Immature natural killer cell (primary cell): ENCODE measurements around the gene SMARCD2. TPM values are rescaled to one million over a fixed set of nuclear protein-coding genes. Genes with fewer than 3 reads are reported as not detected.

Experiments used
- DNase-seq, 3 donors: peaks; one replicate each; pipeline ENCODE4 v3.0.0; 2022; ENCODE audit warnings: mixed read lengths in 1 of 3
- H3K27ac Mint-ChIP-seq, 6 donors: one replicate each; pipeline ENCODE4 v1.8.0; 2020; ENCODE audit warnings: mixed read lengths in 6 of 6, mild to moderate bottlenecking in 5 of 6, inconsistent platforms in 4 of 6, moderate library complexity in 3 of 6
- H3K27me3 Mint-ChIP-seq, 3 donors: one replicate each; pipeline ENCODE4 v1.8.0; 2020 to 2021; ENCODE audit warnings: low read depth in 3 of 3, mild to moderate bottlenecking in 3 of 3, mixed read lengths in 3 of 3, moderate library complexity in 3 of 3, inconsistent platforms in 1 of 3
- H3K36me3 Mint-ChIP-seq, 3 donors: one replicate each; pipeline ENCODE4 v1.8.0; 2020; ENCODE audit warnings: mixed read lengths in 3 of 3, inconsistent platforms in 2 of 3, mild to moderate bottlenecking in 2 of 3
- H3K4me1 Mint-ChIP-seq, 2 donors: one replicate each; pipeline ENCODE4 v1.8.0; 2020; ENCODE audit warnings: inconsistent platforms in 2 of 2, mild to moderate bottlenecking in 2 of 2, mixed read lengths in 2 of 2, moderate library complexity in 1 of 2
- H3K4me3 Mint-ChIP-seq, 5 donors: one replicate each; pipeline ENCODE4 v1.8.0; 2020; ENCODE audit warnings: mild to moderate bottlenecking in 5 of 5, mixed read lengths in 5 of 5, inconsistent platforms in 3 of 5, moderate library complexity in 3 of 5
- H3K9me3 Mint-ChIP-seq, 6 donors: one replicate each; pipeline ENCODE4 v1.8.0; 2020; ENCODE audit warnings: mild to moderate bottlenecking in 6 of 6, mixed read lengths in 6 of 6, inconsistent platforms in 4 of 6, moderate library complexity in 3 of 6
- polyA plus RNA-seq, 3 donors: library from polyadenylated mRNA; unstranded; fragments of 300-500 nt; fragmentation: Illumina TruSeq; gene quantifications; one replicate each; pipeline ENCODE4 v1.2.3, GENCODE V29; 2021

The SMARCD2 gene
- polyA plus RNA-seq, 3 donors from 2014 or later: 77.9 to 83.7 (median 82.9) TPM

DNA sequence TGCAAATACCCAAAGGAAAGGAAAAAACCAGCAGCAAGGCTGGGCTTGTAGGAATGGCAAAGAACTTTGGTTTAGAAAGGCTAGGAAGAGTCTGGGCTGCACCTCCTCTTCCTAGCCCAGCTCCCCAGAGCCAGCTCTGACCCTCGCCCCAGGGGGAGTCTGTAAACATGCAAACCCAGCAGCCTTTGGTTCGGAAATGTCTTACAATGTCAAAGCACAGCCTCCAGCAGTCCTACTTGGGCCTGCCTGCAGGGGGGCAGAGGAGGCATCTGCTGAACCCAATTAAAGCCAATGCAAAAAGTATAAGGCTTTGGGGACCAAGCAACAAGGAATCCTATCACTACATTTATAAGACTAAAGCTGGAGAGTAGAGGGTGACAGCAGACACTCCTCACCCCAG lies 10.0 kb downstream of the SMARCD2 start:
- Mint-ChIP-seq H3K4me1 (peaks cover 40 to 72% of the 10 kb centered on the region in 2 donors), H3K4me3 (no peak overlapping the region)

DNA sequence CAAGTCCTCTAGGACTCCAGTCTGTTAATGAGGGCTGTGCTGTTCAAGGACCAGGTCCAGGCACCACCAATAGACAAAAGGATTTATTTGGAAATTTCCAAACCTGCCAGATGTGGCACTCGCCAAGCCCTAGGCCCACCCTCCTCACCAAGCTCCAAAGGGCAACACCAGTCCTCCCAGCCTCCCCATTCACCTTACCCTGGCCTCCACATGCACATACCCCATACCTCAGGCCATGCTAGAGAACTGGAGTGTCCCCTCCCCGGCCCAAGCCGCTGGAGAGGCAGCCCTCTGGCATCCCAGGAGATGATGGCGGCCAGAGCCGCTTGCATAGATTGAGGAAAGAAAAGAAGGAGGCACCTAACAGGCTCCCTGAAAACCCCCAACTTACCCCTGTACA lies 10.5 kb downstream of the SMARCD2 start:
- no peak for DNase-seq
- Mint-ChIP-seq H3K27me3 (peaks cover 1 to 33% (median 3%) of the 10 kb centered on the region in 3 donors), H3K36me3 (peaks cover 0 to 40% (median 27%) of the 10 kb centered on the region in 3 donors), H3K4me1 (peaks cover 42 to 75% of the 10 kb centered on the region in 2 donors), H3K9me3 (no peaks in the 10 kb centered on the region), H3K27ac (peak overlapping the region in 3 of 6 donors; percentile 16 to 61 (median 55)), H3K4me3 (no peak overlapping the region)

More for the DNA sequence above, 10.0 kb downstream of the SMARCD2 start:
- peak overlapping the region in 2 of 6 donors; percentile 55 to 61 for H3K27ac Mint-ChIP-seq
- H3K27me3 Mint-ChIP-seq: peaks cover 0 to 29% (median 2%) of the 10 kb centered on the region in 3 donors
- H3K36me3 Mint-ChIP-seq: peaks cover 0 to 40% (median 27%) of the 10 kb centered on the region in 3 donors
- no peak for DNase-seq
- H3K9me3 Mint-ChIP-seq: no peaks in the 10 kb centered on the region

DNA sequence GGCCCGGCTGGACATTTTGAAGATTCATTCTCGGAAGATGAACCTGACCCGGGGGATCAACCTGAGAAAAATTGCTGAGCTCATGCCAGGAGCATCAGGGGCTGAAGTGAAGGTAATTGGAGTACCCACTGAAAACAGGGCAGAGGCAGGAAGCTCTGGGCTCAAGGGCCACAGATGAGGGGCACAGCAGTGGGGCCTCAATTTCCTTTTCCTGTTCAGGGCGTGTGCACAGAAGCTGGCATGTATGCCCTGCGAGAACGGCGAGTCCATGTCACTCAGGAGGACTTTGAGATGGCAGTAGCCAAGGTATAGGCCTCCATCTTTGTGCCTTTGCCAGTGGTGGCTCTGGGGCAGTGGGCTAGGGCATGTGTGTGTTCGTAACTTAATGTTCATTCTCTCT lies 11.0 kb downstream of the SMARCD2 start:
- DNase-seq: no peak
- Mint-ChIP-seq H3K4me1 (peaks cover 43 to 75% of the 10 kb centered on the region in 2 donors), H3K4me3 (no peak overlapping the region), H3K9me3 (no peaks in the 10 kb centered on the region), H3K27ac (peak overlapping the region in 4 of 6 donors; percentile 16 to 58 (median 21)), H3K27me3 (peaks cover 3 to 34% (median 6%) of the 10 kb centered on the region in 3 donors), H3K36me3 (peaks cover 0 to 38% (median 24%) of the 10 kb centered on the region in 3 donors)

DNA sequence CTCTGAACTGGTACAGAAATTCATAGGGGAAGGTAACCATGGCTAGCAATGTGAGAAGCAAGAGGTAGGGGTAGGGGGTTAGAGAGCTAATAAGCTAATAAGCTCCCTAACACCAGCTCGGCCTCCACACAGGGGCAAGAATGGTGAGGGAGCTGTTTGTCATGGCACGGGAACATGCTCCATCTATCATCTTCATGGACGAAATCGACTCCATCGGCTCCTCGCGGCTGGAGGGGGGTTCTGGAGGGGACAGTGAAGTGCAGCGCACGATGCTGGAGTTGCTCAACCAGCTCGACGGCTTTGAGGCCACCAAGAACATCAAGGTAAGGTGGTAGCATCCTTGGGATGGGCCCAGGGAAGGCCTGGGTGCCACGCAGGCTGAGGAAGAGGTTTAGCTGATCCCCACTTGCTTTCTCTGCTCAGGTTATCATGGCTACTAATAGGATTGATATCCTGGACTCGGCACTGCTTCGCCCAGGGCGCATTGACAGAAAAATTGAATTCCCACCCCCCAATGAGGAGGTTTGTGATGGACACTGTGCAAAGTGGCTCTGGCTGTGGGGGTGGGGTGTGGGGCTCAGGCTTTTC lies 11.5 kb downstream of the SMARCD2 start:
- H3K27ac Mint-ChIP-seq: peak overlapping the region in 3 of 6 donors; percentile 24 to 71 (median 29)
- H3K4me1 Mint-ChIP-seq: peaks cover 48 to 77% of the 10 kb centered on the region in 2 donors
- peaks cover 3 to 34% (median 6%) of the 10 kb centered on the region in 3 donors for H3K27me3 Mint-ChIP-seq
- H3K4me3 Mint-ChIP-seq: no peak overlapping the region
- peaks cover 0 to 38% (median 23%) of the 10 kb centered on the region in 3 donors for H3K36me3 Mint-ChIP-seq
- H3K9me3 Mint-ChIP-seq: no peaks in the 10 kb centered on the region
- DNase-seq: no peak

DNA sequence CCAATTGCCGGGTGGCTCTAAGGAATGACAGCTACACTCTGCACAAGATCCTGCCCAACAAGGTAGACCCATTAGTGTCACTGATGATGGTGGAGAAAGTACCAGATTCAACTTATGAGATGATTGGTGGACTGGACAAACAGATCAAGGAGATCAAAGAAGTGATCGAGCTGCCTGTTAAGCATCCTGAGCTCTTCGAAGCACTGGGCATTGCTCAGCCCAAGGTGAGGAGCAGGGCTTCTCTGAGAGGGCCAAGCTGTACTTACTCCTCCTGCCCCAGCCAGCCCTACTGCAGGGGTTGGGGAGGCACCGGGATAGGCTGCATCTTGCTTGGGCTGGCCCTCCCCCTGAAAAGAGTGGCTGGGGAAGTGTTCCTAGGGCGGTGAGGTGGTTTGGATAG lies 12.2 kb downstream of the SMARCD2 start:
- Mint-ChIP-seq H3K4me3 (no peak overlapping the region), H3K4me1 (peaks cover 53 to 77% of the 10 kb centered on the region in 2 donors)

DNA sequence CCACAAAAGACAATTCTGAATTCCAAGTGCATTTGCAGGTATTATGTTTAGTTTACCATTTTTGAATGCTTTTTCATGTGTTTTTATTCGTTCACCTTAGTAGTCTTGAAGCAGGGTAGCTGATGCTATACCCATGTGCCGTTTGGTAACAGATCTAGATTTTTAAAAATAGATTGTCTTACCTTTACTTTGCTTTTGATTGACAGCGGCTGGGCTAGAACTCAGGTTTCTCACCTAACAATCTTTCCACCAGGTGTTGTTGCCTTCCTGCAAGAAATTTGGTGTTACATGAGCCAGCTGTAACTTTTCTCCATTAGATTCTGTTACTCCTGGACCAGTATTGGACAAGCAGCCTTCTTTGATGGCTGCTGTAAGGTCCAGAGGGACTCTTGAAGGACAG lies 13.5 kb downstream of the SMARCD2 start:
- Mint-ChIP-seq H3K27me3 (peaks cover 5 to 31% (median 8%) of the 10 kb centered on the region in 3 donors), H3K4me3 (peak overlapping the region; percentile 22 to 98 (median 53)), H3K27ac (peak overlapping the region in 3 of 6 donors; percentile 23 to 62 (median 40)), H3K4me1 (peaks cover 55 to 77% of the 10 kb centered on the region in 2 donors), H3K9me3 (no peaks in the 10 kb centered on the region), H3K36me3 (peaks cover 8 to 43% (median 29%) of the 10 kb centered on the region in 3 donors)
- no peak for DNase-seq

More for the DNA sequence above, 12.2 kb downstream of the SMARCD2 start:
- peaks cover 3 to 32% (median 6%) of the 10 kb centered on the region in 3 donors for H3K27me3 Mint-ChIP-seq
- no peaks in the 10 kb centered on the region for H3K9me3 Mint-ChIP-seq
- DNase-seq: no peak
- H3K36me3 Mint-ChIP-seq: peaks cover 0 to 35% (median 23%) of the 10 kb centered on the region in 3 donors
- peak overlapping the region in 2 of 6 donors; percentile 7 to 71 for H3K27ac Mint-ChIP-seq

DNA sequence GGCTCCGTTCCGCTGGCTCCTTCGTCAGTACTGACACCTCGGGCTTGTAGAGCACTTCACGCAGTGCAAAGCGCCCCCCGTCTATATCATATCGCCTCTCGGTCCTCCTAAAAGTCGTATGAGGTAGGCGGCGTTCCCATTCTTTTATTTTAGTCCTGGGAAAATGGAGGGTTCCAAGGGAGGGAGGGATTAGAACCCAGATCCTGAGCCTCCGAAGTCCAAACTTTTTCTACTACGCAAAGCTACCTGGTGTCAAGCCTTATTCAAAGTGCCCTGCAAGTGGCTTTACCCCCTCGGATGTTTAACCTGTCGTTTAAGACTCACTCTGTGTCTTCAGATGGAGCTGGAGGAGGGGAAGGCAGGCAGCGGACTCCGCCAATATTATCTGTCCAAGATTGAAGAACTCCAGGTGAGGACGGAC lies 14.7 kb downstream of the SMARCD2 start:
- Mint-ChIP-seq H3K36me3 (peaks cover 13 to 51% (median 37%) of the 10 kb centered on the region in 3 donors), H3K27ac (peak overlapping the region; percentile 94 to 99 (median 98)), H3K4me1 (peaks cover 60 to 78% of the 10 kb centered on the region in 2 donors), H3K9me3 (no peaks in the 10 kb centered on the region), H3K27me3 (peaks cover 5 to 29% (median 6%) of the 10 kb centered on the region in 3 donors), H3K4me3 (peak overlapping the region; percentile 94 to 98 (median 97))
- no peak for DNase-seq

DNA sequence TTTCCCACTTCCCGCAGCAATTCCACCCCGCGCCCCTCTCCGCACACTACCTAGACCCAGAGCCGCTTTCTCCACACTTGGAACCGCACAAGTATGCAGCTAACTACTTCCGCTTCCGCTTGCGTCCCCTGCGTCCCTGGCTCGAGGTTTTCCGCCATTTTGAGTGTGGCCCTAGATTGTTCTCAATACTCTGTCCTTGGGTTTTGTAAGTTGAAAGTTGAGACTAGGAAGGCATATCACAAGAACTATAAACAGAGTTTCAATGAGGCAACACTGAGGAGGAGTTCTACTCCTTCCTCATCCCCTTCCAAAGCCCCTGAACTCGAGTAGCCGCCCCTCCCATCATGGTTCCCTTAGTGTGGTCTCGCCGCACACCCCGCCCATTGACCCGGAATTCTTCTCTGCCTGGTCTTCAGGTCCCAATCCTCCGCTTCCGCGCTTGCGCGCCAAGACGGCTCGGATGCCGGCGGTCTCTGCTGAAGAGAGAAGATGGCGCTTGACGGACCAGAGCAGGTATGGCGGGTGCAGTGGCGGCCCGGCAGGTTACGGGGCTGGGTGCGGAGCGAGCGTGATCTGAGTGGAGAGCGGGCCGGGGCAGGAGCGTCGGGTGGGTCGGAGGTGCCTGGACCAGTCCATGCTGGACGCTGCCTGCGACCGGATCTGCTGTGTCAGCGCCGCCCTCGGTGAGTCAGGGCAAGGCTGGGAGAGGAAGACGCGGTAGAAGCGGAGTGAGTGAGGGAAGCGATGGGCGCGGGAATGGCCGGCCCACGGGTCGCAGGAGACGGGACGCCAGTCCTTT lies 15.3 kb downstream of the SMARCD2 start, which contains the start of the genes FTSJ3 and PSMC5:
FTSJ3 (minus strand) TSS at position 662 of the 799 bp plus-strand sequence. CDS start 761 bp downstream, outside the sequence.
PSMC5 (plus strand) TSS at position 430 of the 799 bp plus-strand sequence; CDS start at position 490, 60 bp downstream.
- Mint-ChIP-seq H3K9me3 (no peaks in the 10 kb centered on the region), H3K36me3 (peaks cover 16 to 55% (median 36%) of the 10 kb centered on the region in 3 donors)

DNA sequence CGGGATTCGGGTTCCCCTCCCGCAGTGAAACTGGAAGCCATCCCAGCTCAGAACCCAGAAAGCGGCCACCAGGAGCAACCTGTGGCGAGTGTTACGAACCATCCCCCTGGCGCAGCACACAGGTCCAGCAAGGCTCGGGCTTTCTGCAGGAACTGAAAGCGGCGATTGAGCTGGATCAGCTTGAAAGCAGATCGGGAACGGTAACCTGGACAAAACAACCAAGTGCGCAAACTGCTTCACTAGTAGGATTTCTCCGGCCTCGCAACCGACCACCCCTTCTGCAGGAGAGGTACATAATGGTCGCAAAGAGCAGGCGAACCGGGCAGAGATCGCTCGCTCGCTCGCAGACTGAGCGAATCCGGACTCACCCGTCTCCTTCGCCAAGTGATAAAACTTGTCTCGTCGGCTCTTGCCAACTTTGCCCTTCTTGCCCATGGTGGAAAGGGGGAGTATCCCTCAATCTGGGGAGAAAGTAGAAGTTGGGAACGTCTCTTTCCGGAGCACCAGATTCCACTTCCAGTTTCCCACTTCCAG lies 15.9 kb downstream of the SMARCD2 start:
- Mint-ChIP-seq H3K36me3 (peaks cover 22 to 55% (median 38%) of the 10 kb centered on the region in 3 donors), H3K9me3 (no peaks in the 10 kb centered on the region), H3K27me3 (peaks cover 5 to 27% (median 6%) of the 10 kb centered on the region in 3 donors), H3K27ac (peak overlapping the region; percentile 94 to 99 (median 98)), H3K4me1 (peaks cover 63 to 75% of the 10 kb centered on the region in 2 donors), H3K4me3 (peak overlapping the region; percentile 94 to 98 (median 97))
- DNase-seq: no peak

More for the DNA sequence above, 15.3 kb downstream of the SMARCD2 start, which contains the start of the genes FTSJ3 and PSMC5:
- Mint-ChIP-seq H3K27ac (peak within 1 kb of the TSS; percentile 94 to 99 (median 98)), H3K27me3 (peaks cover 5 to 28% (median 6%) of the 10 kb centered on the region in 3 donors), H3K4me1 (peaks cover 60 to 78% of the 10 kb centered on the region in 2 donors), H3K4me3 (peak within 1 kb of the TSS; percentile 94 to 98 (median 97))
- peak; percentile 94 to 96 (median 96) for DNase-seq

DNA sequence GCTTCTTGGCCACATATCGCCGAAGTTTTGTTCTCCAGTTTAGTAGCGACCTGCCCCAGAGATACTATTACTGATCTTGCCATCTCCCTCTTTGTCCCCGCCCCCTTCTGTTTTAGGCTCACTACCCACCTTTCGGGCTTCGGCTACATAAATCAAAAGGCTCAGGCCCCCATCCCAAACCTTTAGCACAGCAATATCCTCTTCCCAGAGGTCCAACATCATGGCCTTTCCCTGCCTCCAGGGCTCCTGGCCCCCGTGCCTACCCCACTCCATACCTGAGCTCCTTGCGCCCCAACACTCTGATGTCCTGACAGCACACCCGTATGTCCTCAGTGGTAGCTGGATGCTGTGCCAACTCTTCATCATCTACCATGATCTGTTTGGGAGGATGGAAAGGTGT lies 18.1 kb downstream of the SMARCD2 start:
- Mint-ChIP-seq H3K4me1 (peaks cover 54 to 55% of the 10 kb centered on the region in 2 donors), H3K9me3 (no peaks in the 10 kb centered on the region), H3K27me3 (peaks cover 5 to 11% (median 8%) of the 10 kb centered on the region in 3 donors), H3K27ac (peak overlapping the region in 3 of 6 donors; percentile 14 to 94 (median 45)), H3K4me3 (peak overlapping the region in 2 of 5 donors; percentile 18 to 34), H3K36me3 (peaks cover 23 to 50% (median 26%) of the 10 kb centered on the region in 3 donors)
- no peak for DNase-seq

DNA sequence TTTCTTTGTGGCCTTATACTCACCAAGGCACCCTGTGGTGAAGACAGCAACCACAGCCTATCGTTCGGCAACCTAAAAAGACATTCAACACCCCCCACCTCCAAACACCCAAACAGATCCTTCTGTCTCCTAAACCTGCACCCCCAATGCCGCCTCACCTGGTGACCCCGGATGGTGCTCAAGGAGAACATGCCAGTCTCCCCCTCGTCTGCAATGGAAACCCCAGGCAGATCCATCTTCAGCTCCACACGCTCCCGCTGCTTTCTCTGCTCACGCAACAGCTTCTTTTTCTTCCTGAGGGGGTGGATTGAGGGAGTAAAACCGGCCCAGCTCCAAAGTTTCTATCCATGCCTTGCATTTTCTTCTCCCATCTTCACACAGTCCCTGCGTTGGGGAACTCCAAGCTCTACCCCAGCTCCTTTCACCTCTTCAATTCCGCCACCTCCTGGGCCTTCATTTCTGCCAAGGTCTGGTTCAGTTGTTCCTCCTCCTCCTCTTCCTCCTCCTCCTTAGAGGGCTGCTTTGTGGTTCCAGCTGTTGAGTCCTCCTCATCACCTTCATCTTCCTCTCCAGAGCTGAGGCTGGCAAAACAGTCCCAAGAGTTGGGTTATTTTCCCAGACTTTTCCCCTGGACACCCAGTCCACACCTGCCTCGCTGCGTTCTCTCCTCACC lies 18.7 kb downstream of the SMARCD2 start:
- H3K27me3 Mint-ChIP-seq: peaks cover 5 to 11% (median 8%) of the 10 kb centered on the region in 3 donors
- H3K4me1 Mint-ChIP-seq: peaks cover 49 to 52% of the 10 kb centered on the region in 2 donors
- DNase-seq: no peak
- H3K27ac Mint-ChIP-seq: peak overlapping the region in 1 of 6 donors; percentile 77
- no peaks in the 10 kb centered on the region for H3K9me3 Mint-ChIP-seq
- H3K4me3 Mint-ChIP-seq: peak overlapping the region in 1 of 5 donors; percentile 34
- peaks cover 26 to 55% (median 27%) of the 10 kb centered on the region in 3 donors for H3K36me3 Mint-ChIP-seq

DNA sequence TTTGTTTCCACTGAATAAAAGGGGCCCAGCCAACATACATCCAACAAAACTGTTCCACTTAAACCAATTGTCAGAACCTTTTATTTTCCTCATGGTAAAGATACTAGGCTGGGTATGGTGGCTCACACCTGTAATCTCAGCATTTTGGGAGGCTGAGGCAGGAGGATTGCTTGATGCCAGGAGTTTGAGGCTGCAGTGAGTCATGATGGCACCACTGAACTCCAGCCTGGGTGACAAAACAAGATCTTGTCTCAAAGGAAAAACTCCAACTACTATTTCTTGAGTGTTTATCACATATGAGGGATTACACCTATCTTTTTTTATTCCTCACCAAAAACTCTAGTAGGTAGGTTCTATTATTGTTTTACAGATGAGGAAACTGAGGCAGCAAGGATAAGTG lies 19.9 kb downstream of the SMARCD2 start:
- Mint-ChIP-seq H3K27me3 (peaks cover 5 to 8% (median 6%) of the 10 kb centered on the region in 3 donors), H3K4me3 (no peak overlapping the region), H3K27ac (peak overlapping the region in 2 of 6 donors; percentile 50 to 63), H3K4me1 (peaks cover 36 to 42% of the 10 kb centered on the region in 2 donors), H3K9me3 (no peaks in the 10 kb centered on the region), H3K36me3 (peaks cover 31 to 67% (median 34%) of the 10 kb centered on the region in 3 donors)
- no peak for DNase-seq
